ENCODE measurements around the gene SSTR5.

DNA sequence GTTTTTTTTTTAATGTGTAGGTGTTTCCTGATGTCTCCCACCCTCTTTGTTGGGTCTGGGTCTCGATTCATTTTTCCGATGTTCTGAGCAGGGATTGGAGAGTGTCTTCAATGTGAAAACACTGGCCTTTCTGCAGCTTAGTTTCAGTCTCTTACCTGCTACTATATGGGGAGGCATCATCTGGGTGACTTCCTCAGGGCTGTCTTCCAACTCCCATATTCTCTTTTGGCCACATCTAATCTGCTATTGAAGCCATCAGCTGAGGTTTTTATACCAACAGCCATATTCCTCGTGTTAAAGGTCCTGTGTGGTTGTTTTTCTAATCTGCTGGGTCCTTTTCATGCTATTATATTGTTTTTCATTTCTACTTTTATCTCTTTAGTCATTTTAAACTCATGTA, 13.2 kb upstream of the SSTR5 start:
- TF ChIP-seq, protein P1, sequence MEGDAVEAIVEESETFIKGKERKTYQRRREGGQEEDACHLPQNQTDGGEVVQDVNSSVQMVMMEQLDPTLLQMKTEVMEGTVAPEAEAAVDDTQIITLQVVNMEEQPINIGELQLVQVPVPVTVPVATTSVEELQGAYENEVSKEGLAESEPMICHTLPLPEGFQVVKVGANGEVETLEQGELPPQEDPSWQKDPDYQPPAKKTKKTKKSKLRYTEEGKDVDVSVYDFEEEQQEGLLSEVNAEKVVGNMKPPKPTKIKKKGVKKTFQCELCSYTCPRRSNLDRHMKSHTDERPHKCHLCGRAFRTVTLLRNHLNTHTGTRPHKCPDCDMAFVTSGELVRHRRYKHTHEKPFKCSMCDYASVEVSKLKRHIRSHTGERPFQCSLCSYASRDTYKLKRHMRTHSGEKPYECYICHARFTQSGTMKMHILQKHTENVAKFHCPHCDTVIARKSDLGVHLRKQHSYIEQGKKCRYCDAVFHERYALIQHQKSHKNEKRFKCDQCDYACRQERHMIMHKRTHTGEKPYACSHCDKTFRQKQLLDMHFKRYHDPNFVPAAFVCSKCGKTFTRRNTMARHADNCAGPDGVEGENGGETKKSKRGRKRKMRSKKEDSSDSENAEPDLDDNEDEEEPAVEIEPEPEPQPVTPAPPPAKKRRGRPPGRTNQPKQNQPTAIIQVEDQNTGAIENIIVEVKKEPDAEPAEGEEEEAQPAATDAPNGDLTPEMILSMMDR (IDR thresholded peaks at IDR 0.05): no peak
- no peak for TF ChIP-seq EZH2 (IDR thresholded peaks at IDR 0.05; ENCODE audit: borderline replicate concordance, insufficient read depth, low read depth, low read length, poor library complexity, severe bottlenecking)

Measured in B cell (primary cell).